Activated CD4-positive, CD25-positive, alpha-beta regulatory T cell treated with anti-CD3 and anti-CD28 coated beads, Interleukin-2, amount 50 U/mL, for 16 hours (primary cell): Measurements from ENCODE around the gene DISP3.
"Not testable (repeated sequence)": the region's sequence is repeated elsewhere in the genome, so short reads cannot be mapped to it uniquely, and the experiment has no call there.

Source experiments
- DNase-seq: peaks from one replicate; pipeline ENCODE4 v3.0.0-alpha.2; 2020; ENCODE audit warnings: low read depth, low spot score

Gene DISP3

DNA sequence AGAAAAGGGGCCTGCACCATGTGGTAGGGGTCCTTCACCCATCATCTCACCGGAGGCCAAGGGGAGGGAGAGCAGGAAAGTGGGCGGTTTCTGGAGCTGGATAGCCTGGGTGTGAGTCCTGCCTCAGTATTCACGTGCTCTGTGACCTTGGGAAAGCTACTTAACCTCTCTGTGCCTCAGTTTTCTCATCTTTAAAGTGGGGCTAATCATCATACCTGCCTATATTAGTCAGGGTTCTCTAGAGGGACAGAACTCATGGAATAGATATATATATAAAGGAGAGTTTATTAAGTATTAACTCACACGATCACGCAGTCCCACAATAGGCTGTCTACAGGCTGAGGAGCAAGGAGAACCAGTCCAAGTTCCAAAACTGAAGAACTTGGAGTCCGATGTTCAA, 96.6 kb downstream of the DISP3 start:
- DNase-seq: no peak

DNA sequence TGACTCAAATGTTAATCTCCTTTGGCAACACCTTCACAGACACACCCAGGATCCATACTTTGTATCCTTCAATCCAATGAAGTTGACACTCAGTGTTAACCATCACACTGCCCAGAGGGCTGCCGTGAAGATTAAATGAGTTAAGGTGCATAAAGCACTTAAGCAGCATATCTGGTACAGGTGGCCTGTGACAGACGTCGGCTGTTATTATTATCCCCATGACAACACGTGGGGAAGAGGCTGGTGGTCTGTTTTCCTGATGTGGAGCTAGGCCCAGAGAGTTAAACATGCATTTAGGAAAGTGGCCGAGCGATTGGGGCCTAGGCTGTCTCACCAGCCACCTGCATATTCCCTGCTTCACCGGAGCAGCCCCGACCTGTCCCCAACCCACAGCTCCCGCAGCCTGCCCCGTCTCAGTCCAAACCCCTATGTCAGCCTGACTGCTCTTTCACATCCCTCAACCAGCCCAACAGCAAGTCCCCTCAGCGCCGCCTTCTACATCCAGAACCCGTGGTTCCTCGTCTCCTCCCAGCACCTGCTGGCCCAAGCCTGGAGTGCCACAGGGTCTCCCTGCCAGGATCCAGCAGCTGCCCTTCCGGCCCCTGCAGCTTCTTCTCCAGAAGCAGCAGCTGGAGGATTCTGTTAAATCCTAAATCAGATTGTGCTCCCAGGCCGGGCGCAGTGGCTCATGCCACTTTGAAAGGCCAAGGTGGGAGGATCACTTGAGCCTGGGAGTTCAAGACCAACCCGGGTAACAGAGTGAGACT, 97.3 kb downstream of the DISP3 start:
- DNase-seq: no peak

DNA sequence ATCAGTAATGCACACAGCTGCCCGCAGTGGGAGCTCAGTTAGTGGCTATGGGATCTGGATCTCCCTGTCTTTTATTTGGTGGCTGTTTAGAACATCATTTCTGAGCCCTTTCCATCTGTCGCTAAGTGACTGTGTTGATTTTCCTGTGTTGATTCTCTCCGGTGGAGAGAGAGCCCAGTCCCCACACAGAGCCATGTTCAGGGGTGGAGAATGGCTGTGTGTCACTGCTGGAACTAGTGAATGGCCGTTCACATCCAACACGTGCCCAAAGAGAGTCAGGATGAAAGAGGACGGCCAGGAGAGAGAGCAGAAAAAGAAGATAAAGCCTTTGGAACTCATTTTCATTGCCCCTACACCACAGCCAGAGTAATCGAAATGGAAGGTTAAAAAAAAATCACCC, 99.0 kb downstream of the DISP3 start:
- no peak for DNase-seq

DNA sequence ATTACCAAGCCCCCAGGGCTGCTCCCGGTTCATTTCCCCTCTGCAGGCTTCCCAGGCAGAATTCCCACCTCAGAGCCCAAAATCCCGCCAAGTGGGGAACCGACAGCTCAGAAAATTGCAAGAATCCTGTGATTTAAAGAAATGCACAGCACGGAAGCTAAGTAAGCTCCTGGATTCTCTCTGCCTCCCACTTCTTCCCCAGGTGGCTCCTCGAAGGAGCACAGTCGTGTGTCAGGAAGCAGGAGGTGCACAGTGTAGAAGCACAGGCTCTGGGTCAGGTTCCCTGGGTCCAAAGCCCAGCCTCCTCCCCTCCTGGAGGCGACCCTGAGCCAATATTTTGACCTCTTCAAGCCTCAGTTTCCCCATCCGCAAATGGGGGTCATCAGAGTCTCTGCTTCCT, 100.6 kb downstream of the DISP3 start:
- DNase-seq: no peak

DNA sequence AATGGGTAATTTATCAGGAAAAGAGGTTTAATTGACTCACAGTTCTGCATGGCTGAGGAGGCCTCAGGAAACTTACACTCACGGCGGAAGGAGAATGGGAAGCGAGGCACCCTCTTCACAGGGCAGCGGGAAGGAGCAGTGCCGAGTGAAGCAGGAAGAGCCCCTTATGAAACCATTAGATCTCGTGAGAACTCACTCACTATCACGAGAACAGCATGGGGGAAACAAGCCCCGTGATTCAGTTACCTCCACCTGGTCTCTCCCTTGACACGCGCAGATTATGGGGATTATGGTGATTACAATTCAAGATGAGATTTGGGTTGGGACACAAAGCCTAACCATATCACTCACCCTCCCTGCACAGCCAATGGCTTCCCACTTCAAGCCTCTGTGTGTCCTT, 101.1 kb downstream of the DISP3 start:
- DNase-seq: not testable (repeated sequence)

DNA sequence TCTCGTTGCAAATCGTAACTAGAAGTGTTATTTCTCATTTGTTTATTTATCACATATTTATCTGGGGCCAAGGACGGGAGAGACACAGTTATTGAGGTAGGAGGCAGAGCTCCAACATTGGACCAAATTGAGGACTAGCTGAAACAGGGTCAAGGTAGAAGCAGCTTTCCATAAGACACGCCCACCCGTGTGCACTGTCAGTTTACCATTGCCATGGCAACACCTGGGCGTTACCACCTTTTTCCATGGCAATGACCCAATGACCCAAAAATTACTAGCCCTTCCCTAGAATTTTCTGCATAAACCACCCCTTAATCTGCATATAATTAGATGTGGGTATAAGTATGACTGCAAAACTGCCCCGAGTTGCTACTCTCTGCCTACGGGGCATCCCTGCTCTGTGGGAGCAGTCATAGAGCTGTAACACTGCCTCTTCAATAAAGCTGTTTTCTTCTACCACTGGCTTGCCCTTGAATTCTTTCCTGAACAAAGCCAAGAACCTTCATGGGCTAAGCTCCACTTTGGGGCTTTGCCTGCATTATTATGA, 102.6 kb downstream of the DISP3 start:
- no peak for DNase-seq

DNA sequence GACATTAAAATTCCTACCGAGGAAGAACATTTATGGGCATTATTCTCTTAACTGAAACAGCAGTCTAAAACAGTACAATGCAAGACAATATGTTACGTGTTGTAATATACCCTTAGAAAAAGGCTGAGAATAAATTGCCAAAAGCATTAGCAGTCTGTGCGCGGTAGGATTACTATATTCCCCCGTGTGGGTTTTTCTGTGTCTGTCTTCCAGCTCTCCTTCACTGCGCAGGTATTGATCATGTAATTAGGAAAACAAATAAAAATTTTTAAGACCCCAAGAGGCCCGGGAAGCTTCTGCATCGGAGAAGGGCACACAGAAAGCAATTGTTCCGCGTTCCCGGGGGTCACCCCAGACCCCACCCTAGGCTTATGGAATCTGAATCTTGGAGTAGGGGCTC, 106.4 kb downstream of the DISP3 start:
- DNase-seq: no peak
